Panc1 (cell line): ENCODE data around the gene HNRNPA3.

Source experiments
- SIN3A ChIP-seq: IDR thresholded peaks from 2 replicates; pipeline ENCODE4 v1.6.1; 2012; ENCODE audit warnings: low read depth, mild to moderate bottlenecking, low read length, moderate library complexity, borderline replicate concordance; ENCODE audit not compliant: insufficient read depth
- TCF7L2 ChIP-seq: IDR thresholded peaks from 2 replicates; pipeline ENCODE4 v1.6.1; 2011; ENCODE audit warnings: mild to moderate bottlenecking, low read depth, low read length, inconsistent platforms
- TF ChIP-seq, protein P1 (sequence below): fragments of 450-650 bp; IDR thresholded peaks from 2 replicates; pipeline ENCODE4 v1.5.1; 2017; ENCODE audit warnings: mild to moderate bottlenecking

DNA sequence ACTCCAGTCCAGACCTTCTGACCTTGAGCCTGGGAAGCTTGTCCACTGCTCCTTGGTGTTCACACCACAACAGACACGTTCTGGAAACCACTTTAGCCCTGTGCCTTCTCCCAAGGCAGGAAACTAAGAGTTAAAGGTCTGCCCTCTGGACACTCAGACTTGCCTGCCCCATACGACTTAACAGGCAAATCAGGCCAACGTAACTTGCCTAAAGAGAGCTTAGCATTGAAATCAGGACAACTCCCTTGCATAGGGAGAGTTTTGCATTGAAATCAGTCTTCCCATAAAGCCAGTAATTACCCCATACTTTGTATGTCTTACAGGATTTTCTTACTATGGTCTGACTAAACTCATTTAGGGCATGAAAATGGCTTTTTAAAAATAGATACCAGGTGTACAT, 33.4 kb downstream of the HNRNPA3 start:
- TF ChIP-seq, protein P1, sequence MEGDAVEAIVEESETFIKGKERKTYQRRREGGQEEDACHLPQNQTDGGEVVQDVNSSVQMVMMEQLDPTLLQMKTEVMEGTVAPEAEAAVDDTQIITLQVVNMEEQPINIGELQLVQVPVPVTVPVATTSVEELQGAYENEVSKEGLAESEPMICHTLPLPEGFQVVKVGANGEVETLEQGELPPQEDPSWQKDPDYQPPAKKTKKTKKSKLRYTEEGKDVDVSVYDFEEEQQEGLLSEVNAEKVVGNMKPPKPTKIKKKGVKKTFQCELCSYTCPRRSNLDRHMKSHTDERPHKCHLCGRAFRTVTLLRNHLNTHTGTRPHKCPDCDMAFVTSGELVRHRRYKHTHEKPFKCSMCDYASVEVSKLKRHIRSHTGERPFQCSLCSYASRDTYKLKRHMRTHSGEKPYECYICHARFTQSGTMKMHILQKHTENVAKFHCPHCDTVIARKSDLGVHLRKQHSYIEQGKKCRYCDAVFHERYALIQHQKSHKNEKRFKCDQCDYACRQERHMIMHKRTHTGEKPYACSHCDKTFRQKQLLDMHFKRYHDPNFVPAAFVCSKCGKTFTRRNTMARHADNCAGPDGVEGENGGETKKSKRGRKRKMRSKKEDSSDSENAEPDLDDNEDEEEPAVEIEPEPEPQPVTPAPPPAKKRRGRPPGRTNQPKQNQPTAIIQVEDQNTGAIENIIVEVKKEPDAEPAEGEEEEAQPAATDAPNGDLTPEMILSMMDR: no peak
- TF ChIP-seq TCF7L2 (no peak), SIN3A (no peak)
